Adrenal gland (tissue), 12 donors: ENCODE measurements around the gene RRP15. TPM values are rescaled to one million over a fixed set of nuclear protein-coding genes. Genes with fewer than 3 reads are reported as not detected.

Experiments
- DNase-seq, 7 donors: peaks; one replicate each; pipeline ENCODE4 v3.0.0-alpha.2; 2019 to 2020
- H3K27ac ChIP-seq, 5 donors: fragments of 200-600 bp; sonication (generic) in 4 of 5; 1 replicate in 3 of 5; 2 replicates in 2 of 5; pipeline versions ENCODE4 v1.5.1 to v1.8.0; 2016 to 2020; ENCODE audit warnings: mild to moderate bottlenecking in 1 of 5
- H3K27me3 ChIP-seq: fragments of 200-600 bp; 2 replicates; pipeline ENCODE4 v1.8.0; 2021
- H3K36me3 ChIP-seq, 2 donors: fragments of 200-600 bp; replicated peaks in 1 of 2; 1 replicate in 1 of 2; 2 replicates in 1 of 2; pipeline versions ENCODE4 v1.5.1 to v1.8.0; 2018 to 2022
- H3K4me1 ChIP-seq, 2 donors: fragments of 200-600 bp; replicated peaks in 1 of 2; 1 replicate in 1 of 2; 2 replicates in 1 of 2; pipeline versions ENCODE4 v1.5.1 to v1.8.0; 2018 to 2021
- H3K4me3 ChIP-seq, 4 donors: fragments of 200-600 bp; sonication (generic) in 3 of 4; one replicate each; pipeline ENCODE4 v1.5.1; 2016 to 2018
- H3K9me3 ChIP-seq, 3 donors: fragments of 200-600 bp; sonication (generic) in 1 of 3; replicated peaks in 1 of 3; 1 replicate in 2 of 3; 2 replicates in 1 of 3; pipeline versions ENCODE4 v1.5.1 to v1.8.0; 2016 to 2021
- POLR2A ChIP-seq, 2 donors: fragments of 450-650 bp; IDR thresholded peaks; one replicate each; pipeline ENCODE4 v1.6.1; 2017; ENCODE audit warnings: antibody characterized with exemption in 2 of 2, mild to moderate bottlenecking in 2 of 2, moderate library complexity in 1 of 2
- WGBS, 4 donors: extraction: QIAGEN DNeasy Blood & Tissue Kit in 2 of 4; methylation state at CpG; one replicate each; pipeline versions ENCODE4 v1.1.5 to v1.1.7; 2013 to 2017; 5-methylcytosine and 5-hydroxymethylcytosine counted together
- intact Hi-C, 2 donors: fragments of 100-400 bp; cut with DNase I; formaldehyde crosslinking; loops; one replicate each; pipeline versions ENCODE4 v1.14.1 to v1.15.0; 2022 to 2023
- polyA plus RNA-seq, 3 donors: library from polyadenylated mRNA; stranded (reverse); fragments of 200-250 nt in 2 of 3; fragments of 350-450 nt in 1 of 3; fragmentation: Illumina TruSeq in 1 of 3; extraction: RNeasy Lipid Tissue Mini Kit (QIAGEN cat#74804) in 1 of 3; gene quantifications; one replicate each; pipeline ENCODE4 v1.2.3, GENCODE V29; 2013 to 2014
- total RNA-seq, 9 donors: library from RNA; depleted of rRNA in 4 of 9; stranded (reverse); fragments of >200 nt in 4 of 9; fragments of 120-200 nt in 1 of 9; fragmentation: NEBNext Ultra II Directional in 1 of 9; extraction: Animal tissue kit (Norgen Biotek cat#: 25700) in 1 of 9; gene quantifications; one replicate each; pipeline versions ENCODE4 v1.1.0 to v1.2.4, GENCODE V29; 2013 to 2023
- TF ChIP-seq, protein P1 (sequence below), 6 experiments: fragments of 450-650 bp in 4 of 6; fragments of 200-600 bp in 2 of 6; sonication (generic) in 1 of 6; IDR thresholded peaks; 1 replicate in 5 of 6; 2 replicates in 1 of 6; pipeline versions ENCODE4 v1.5.1 to v1.8.0; 2016 to 2021; ENCODE audit warnings: antibody characterized with exemption in 6 of 6, mild to moderate bottlenecking in 2 of 6, moderate library complexity in 1 of 6
- donor health status: healthy with polysubstance abuse.
- donor health status: Bipolar disorder and iron deficiency.
- donor health status: DM: yes; HTN: yes; CAD: no.
- donor health status: DM: no; HTN: no; CAD: no.
- donor health status: DM: no; HTN: no; CAD: no.
- donor health status: DM: yes; HTN: yes; CAD: no.

Gene RRP15
- total and polyA plus RNA-seq, 12 donors: 1.3 to 24.0 (median 11.1) TPM

DNA sequence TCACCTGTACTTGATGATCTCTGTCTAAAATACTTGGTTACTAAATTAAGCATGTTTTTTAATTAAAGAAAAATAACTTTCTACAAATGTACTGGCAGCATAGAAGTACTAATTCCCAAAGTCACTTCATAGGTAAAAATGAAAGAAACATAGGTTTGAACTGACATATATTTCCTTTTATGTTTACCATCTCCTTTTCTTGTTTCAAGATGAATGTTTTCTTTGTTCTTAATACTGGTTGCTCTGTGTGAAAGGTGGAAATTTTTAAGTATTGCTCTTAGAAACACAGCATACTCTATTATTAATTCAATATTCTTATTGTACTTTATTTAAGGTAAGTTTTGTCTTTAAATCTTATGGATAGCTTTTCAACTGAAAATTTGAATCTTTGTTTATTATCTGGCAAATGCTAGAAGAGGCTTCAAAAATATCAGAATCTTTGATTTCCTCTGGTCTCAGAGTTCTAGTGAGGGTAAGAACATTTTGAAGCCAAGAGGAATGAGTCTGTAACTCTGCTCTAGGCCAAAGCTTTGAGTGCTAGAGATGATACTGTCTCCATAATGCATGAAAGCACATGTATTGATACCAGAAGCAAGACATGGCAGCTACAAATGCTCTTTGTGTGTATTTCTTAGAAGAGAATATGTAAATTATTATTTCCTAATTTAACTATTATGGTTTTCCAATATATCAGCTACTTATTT, 18.2 kb downstream of the RRP15 start:
- TF ChIP-seq, protein P1, sequence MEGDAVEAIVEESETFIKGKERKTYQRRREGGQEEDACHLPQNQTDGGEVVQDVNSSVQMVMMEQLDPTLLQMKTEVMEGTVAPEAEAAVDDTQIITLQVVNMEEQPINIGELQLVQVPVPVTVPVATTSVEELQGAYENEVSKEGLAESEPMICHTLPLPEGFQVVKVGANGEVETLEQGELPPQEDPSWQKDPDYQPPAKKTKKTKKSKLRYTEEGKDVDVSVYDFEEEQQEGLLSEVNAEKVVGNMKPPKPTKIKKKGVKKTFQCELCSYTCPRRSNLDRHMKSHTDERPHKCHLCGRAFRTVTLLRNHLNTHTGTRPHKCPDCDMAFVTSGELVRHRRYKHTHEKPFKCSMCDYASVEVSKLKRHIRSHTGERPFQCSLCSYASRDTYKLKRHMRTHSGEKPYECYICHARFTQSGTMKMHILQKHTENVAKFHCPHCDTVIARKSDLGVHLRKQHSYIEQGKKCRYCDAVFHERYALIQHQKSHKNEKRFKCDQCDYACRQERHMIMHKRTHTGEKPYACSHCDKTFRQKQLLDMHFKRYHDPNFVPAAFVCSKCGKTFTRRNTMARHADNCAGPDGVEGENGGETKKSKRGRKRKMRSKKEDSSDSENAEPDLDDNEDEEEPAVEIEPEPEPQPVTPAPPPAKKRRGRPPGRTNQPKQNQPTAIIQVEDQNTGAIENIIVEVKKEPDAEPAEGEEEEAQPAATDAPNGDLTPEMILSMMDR (IDR thresholded peaks at IDR 0.05): no peak
- no peak for TF ChIP-seq POLR2A (IDR thresholded peaks at IDR 0.05)
- H3K27ac ChIP-seq: no peak overlapping the region
- H3K36me3 ChIP-seq: no peaks in the 10 kb centered on the region
- intact Hi-C loops: no loop called here
- H3K4me1 ChIP-seq: peaks cover 0 to 8% of the 10 kb centered on the region in 2 donors
- DNase-seq: no peak
- no peak overlapping the region for H3K4me3 ChIP-seq
- no peaks in the 10 kb centered on the region for H3K9me3 ChIP-seq
- H3K27me3 ChIP-seq: no peaks in the 10 kb centered on the region

DNA sequence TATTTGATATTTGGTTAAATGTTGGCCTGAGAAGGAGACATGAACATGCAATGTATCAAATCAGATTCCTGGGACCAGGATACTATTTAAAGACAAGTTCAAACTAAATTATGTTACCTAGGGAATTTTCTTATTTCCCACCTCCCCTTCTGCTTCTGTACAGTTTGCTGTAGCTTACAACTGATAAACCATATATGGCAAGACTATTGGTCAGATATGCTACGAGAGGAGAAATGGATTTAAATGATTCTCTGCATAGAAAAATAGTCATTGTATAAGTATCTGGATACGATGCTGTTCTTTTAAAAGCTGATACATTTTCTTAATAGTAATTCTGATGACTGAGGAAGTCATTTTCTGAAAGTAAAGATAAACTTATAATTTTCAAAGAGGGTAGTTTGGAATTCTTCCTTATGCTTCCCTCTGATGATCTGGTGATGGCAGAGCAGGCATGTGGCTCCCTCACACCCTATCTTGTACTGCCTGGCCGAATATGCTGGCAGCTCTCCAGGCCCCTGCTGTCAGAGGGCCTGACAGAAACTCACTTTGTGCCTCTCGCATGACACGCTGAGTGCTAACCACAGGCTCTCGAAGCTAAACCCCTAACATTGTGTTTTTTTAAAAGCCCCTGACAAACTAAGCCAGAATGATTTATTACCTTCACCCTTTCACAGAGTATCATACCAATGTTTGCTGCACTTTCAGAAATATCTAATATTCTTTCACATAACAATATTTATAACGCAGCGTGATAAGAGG, 19.4 kb downstream of the RRP15 start:
- intact Hi-C loops: no loop called here
- no peak for TF ChIP-seq POLR2A (IDR thresholded peaks at IDR 0.05)
- TF ChIP-seq, protein P1 (IDR thresholded peaks at IDR 0.05): no peak
- H3K27me3 ChIP-seq: no peaks in the 10 kb centered on the region
- peaks cover 0 to 4% of the 10 kb centered on the region in 2 donors for H3K4me1 ChIP-seq
- no peaks in the 10 kb centered on the region for H3K9me3 ChIP-seq
- H3K27ac ChIP-seq: no peak overlapping the region
- peak in 2 of 7 donors; percentile 12 to 23 for DNase-seq
- H3K4me3 ChIP-seq: no peak overlapping the region
- no peaks in the 10 kb centered on the region for H3K36me3 ChIP-seq
- 71 to 81% (median 74%) methylated on average over 8 of the region's 8 CpGs for WGBS, 4 donors

DNA sequence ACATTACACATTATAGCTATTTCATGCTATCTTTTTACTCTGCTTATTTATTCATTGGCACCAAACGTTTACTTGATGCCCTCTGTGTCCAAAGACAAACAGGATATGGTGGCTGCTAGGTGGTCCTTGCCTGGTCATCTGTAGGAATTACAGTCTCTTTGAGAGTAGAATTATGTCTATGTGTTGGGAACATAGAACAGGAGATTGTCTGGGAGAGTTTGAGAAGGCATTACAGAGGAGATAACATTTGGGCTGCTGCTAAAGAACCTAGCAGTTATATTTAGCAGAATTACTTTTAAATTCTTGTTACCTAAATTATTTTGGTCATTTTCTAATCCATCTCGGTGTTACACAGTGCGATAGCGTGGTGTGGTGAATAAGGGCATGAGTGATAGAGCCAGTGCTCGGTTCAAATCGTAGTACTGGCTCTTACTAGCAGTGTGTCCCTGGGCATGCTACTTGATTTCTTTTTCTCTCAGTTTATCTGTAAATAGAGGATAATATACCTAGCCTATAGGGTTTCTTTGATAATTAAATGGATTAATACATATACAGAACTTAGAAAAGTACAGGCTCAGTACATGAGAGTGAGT, 20.5 kb downstream of the RRP15 start:
- Histone ChIP-seq H3K27ac (no peak overlapping the region), H3K27me3 (no peaks in the 10 kb centered on the region), H3K36me3 (no peaks in the 10 kb centered on the region), H3K4me3 (no peak overlapping the region), H3K9me3 (no peaks in the 10 kb centered on the region), H3K4me1 (no peaks in the 10 kb centered on the region)
- TF ChIP-seq, protein P1 (IDR thresholded peaks at IDR 0.05): no peak
- no peak for TF ChIP-seq POLR2A (IDR thresholded peaks at IDR 0.05)
- no peak for DNase-seq
- WGBS, 4 donors: 89 to 92% (median 91%) methylated on average over 6 of the region's 6 CpGs
- intact Hi-C loops: no loop called here

DNA sequence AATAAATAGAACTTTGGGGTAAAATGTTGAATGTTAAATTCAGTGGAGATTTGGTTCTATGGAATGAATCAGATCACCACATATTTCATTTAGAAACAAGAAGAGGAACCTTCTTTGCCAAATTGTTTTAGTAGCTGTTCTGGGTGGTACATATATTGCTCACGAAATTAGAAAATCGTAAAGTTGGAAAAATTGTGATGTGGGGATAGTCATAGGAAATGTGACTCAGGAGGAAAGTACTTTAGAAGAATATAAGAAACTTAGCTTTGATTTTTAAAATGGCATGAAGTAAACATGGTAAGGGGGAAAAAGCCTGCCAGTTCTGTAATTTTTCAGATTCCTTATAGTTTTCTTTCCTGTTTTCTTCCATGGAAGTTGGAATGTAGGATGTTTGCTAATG, 27.4 kb downstream of the RRP15 start:
- WGBS, 4 donors: 88 to 94% (median 91%) methylated on average over 2 of the region's 2 CpGs
- intact Hi-C loops: no loop called here
- DNase-seq: no peak

More for the DNA sequence above, 27.4 kb downstream of the RRP15 start:
- TF ChIP-seq POLR2A (IDR thresholded peaks at IDR 0.05): no peak
- TF ChIP-seq, protein P1 (IDR thresholded peaks at IDR 0.05): no peak
- Histone ChIP-seq H3K4me3 (no peak overlapping the region), H3K27ac (no peak overlapping the region), H3K4me1 (no peaks in the 10 kb centered on the region), H3K27me3 (no peaks in the 10 kb centered on the region), H3K9me3 (no peaks in the 10 kb centered on the region), H3K36me3 (no peaks in the 10 kb centered on the region)
